Kidney (tissue), 14 donors: ENCODE data around the gene DIMT1. TPM values are rescaled to one million over a fixed set of nuclear protein-coding genes. Genes with fewer than 3 reads are reported as not detected.

Experiments used
- DNase-seq, 5 donors: peaks; one replicate each; pipeline ENCODE4 v3.0.0-alpha.2; 2013 to 2020
- FAIRE-seq: peaks from 2 replicates; lab custom pipeline; 2012; peaks lifted over from hg19 to GRCh38; lab: Jason Lieb, UNC
- H3K27ac ChIP-seq, 2 donors: one replicate each; pipeline ENCODE4 v1.7.0; 2013; ENCODE audit warnings: low read depth in 2 of 2, low read length in 2 of 2, inconsistent platforms in 1 of 2
- H3K27me3 ChIP-seq: one replicate; pipeline ENCODE4 v1.7.1; 2013; ENCODE audit warnings: low read length, inconsistent platforms; ENCODE audit not compliant: control insufficient read depth, insufficient read depth
- H3K36me3 ChIP-seq, 3 donors: one replicate each; pipeline versions ENCODE4 v1.7.0 to v1.7.1; 2013; ENCODE audit warnings: low read length in 3 of 3, control low read depth in 1 of 3, inconsistent platforms in 1 of 3; ENCODE audit not compliant: insufficient read depth in 3 of 3, control insufficient read depth in 2 of 3
- H3K4me1 ChIP-seq, 3 donors: one replicate each; pipeline versions ENCODE4 v1.7.0 to v1.7.1; 2013; ENCODE audit warnings: low read length in 3 of 3, inconsistent platforms in 1 of 3, low read depth in 1 of 3; ENCODE audit not compliant: control insufficient read depth in 2 of 3, insufficient read depth in 2 of 3
- H3K4me3 ChIP-seq, 3 donors: one replicate each; pipeline versions ENCODE4 v1.7.0 to v1.8.1; 2013; ENCODE audit warnings: low read length in 3 of 3, control low read depth in 1 of 3, inconsistent platforms in 1 of 3
- H3K9ac ChIP-seq, 3 donors: one replicate each; pipeline versions ENCODE4 v1.7.0 to v1.7.1; 2013; ENCODE audit warnings: low read length in 3 of 3, control low read depth in 1 of 3, inconsistent platforms in 1 of 3
- H3K9me3 ChIP-seq, 3 donors: one replicate each; pipeline versions ENCODE4 v1.7.0 to v1.7.1; 2013; ENCODE audit warnings: low read length in 3 of 3, control low read depth in 1 of 3, inconsistent platforms in 1 of 3; ENCODE audit not compliant: control insufficient read depth in 2 of 3, insufficient read depth in 1 of 3
- CTCF ChIP-seq: IDR thresholded peaks from 3 replicates; pipeline ENCODE4 v1.5.1; 2012; ENCODE audit warnings: mild to moderate bottlenecking, moderate library complexity, borderline replicate concordance; ENCODE audit not compliant: insufficient read depth; ENCODE audit errors: extremely low read depth
- intact Hi-C: fragments of 100-400 bp; cut with DNase I; formaldehyde crosslinking; loops from one replicate; pipeline ENCODE4 v1.11.1; 2022
- polyA plus RNA-seq: library from polyadenylated mRNA; stranded (reverse); fragments of 350-450 nt; fragmentation: Illumina TruSeq; extraction: RNeasy Lipid Tissue Mini Kit (QIAGEN cat#74804); gene quantifications from one replicate; pipeline ENCODE4 v1.2.3, GENCODE V29; 2014; ENCODE audit warnings: low read depth, low replicate concordance; ENCODE audit not compliant: insufficient read depth
- total RNA-seq: library from RNA; stranded (reverse); fragmentation: NEBNext Ultra II Directional; extraction: Animal tissue kit (Norgen Biotek cat#: 25700); gene quantifications from one replicate; pipeline ENCODE4 v1.2.1, GENCODE V29; 2021
- donor health status: control.
- donor health status: control.
- donor health status: control.
- donor health status: control.
- donor health status: control.
- donor health status: DM: yes; HTN: yes; CAD: no.
- donor health status: Normal renal cell carcinoma (clear cell type).

DIMT1 gene
- total and polyA plus RNA-seq, 2 donors from 2014 or later, result 9.9 to 19.9 TPM

GRCh38 chr5:62354028-62354874 is 49.5 kb downstream of the DIMT1 start:
- FAIRE-seq (peak; percentile 87), DNase-seq (peak in 2 of 5 donors; percentile 59 to 60)
- peak; percentile 51 for TF ChIP-seq CTCF
- Histone ChIP-seq H3K4me1 (no peaks in the 10 kb centered on the region), H3K27ac (no peak overlapping the region), H3K9me3 (no peaks in the 10 kb centered on the region), H3K27me3 (no peaks in the 10 kb centered on the region), H3K36me3 (peaks cover 0 to 4% (median 2%) of the 10 kb centered on the region in 3 donors), H3K9ac (no peak overlapping the region), H3K4me3 (no peak overlapping the region)
- intact Hi-C loops, result no loop called here

- Histone ChIP-seq H3K9me3 (no peaks in the 10 kb centered on the region), H3K36me3 (no peaks in the 10 kb centered on the region), H3K4me1 (no peaks in the 10 kb centered on the region), H3K27ac (no peak overlapping the region), H3K9ac (no peak overlapping the region), H3K4me3 (no peak overlapping the region), H3K27me3 (no peaks in the 10 kb centered on the region)
- FAIRE-seq (peak; percentile 82), DNase-seq (no peak)
- intact Hi-C loops, result no loop called here
- TF ChIP-seq CTCF, result no peak
These were observed 54.8 kb downstream of the DIMT1 start for GRCh38 chr5:62348723-62349481.

- H3K27ac ChIP-seq, result no peak overlapping the region
- DNase-seq (no peak), FAIRE-seq (no peak)
- no peaks in the 10 kb centered on the region for H3K27me3 ChIP-seq
- H3K9ac ChIP-seq, result no peak overlapping the region
- TF ChIP-seq CTCF, result no peak
- intact Hi-C loops, result no loop called here
- no peak overlapping the region for H3K4me3 ChIP-seq
- no peaks in the 10 kb centered on the region for H3K9me3 ChIP-seq
- no peaks in the 10 kb centered on the region for H3K4me1 ChIP-seq
- no peaks in the 10 kb centered on the region for H3K36me3 ChIP-seq
These were observed 55.8 kb downstream of the DIMT1 start for GRCh38 chr5:62347928-62348327.
